ENCODE results near the gene RHEB. TPM values are rescaled to one million over a fixed set of nuclear protein-coding genes. Genes with fewer than 3 reads are reported as not detected.

Gene RHEB
- total RNA-seq, 1 donor from 2014 or later, result 71.7 TPM

DNA sequence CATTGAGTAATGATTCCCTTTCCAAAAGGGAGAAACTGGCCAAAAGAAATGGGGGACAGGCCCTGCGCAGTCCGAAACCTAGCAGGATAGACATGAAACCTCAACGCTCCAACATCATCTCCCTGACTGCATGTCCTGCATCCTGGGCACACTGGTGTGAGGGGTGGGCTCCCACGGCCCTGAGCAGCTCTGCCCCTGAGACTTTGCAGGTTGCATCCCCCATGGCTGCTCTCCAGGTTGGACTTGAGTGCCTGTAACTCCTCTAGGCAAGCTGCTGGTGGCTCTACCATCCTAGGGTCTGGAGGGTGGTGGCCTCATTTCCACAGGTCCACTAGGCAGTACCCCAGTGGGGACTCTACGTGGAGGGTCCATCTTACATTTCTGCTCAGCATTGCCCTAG, 63.4 kb downstream of the RHEB start:
- H3K27ac Mint-ChIP-seq, result no peak overlapping the region
- H3K4me3 Mint-ChIP-seq (ENCODE audit: low read depth), result no peak overlapping the region
- no peak for DNase-seq (ENCODE audit: low spot score, unreplicated experiment)
- H3K27me3 Mint-ChIP-seq, result peaks cover 25% of the 10 kb centered on the region
- H3K4me1 Mint-ChIP-seq (ENCODE audit: low read depth), result peaks cover 16% of the 10 kb centered on the region
- peaks cover 6% of the 10 kb centered on the region for H3K9me3 Mint-ChIP-seq (ENCODE audit: low read depth)
- no peaks in the 10 kb centered on the region for H3K36me3 Mint-ChIP-seq (ENCODE audit: insufficient read depth)
- TF ChIP-seq, protein P1, sequence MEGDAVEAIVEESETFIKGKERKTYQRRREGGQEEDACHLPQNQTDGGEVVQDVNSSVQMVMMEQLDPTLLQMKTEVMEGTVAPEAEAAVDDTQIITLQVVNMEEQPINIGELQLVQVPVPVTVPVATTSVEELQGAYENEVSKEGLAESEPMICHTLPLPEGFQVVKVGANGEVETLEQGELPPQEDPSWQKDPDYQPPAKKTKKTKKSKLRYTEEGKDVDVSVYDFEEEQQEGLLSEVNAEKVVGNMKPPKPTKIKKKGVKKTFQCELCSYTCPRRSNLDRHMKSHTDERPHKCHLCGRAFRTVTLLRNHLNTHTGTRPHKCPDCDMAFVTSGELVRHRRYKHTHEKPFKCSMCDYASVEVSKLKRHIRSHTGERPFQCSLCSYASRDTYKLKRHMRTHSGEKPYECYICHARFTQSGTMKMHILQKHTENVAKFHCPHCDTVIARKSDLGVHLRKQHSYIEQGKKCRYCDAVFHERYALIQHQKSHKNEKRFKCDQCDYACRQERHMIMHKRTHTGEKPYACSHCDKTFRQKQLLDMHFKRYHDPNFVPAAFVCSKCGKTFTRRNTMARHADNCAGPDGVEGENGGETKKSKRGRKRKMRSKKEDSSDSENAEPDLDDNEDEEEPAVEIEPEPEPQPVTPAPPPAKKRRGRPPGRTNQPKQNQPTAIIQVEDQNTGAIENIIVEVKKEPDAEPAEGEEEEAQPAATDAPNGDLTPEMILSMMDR (IDR thresholded peaks at IDR 0.05; ENCODE audit: unreplicated experiment), result no peak

DNA sequence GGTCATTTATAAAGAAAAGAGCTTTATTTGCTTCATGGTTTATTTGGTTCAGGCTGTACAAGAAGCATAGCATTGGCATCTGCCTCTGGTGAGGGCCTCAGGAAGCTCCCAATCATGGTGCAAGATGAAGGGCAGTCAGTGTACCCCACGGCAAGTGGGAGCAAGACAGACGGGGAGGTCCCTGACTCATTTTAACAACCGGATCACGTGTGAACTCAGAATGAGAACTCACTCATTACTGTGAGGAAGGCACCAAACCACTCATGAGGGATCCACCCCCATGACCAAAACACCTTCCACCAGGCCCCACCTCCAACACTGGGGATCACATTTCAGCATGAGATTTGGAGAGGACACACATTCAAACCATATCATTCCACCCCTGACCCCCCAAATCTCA, 64.0 kb downstream of the RHEB start:
- Mint-ChIP-seq H3K36me3 (ENCODE audit: insufficient read depth) (no peaks in the 10 kb centered on the region), H3K9me3 (ENCODE audit: low read depth) (peaks cover 6% of the 10 kb centered on the region), H3K4me3 (ENCODE audit: low read depth) (no peak overlapping the region), H3K27ac (no peak overlapping the region), H3K27me3 (peaks cover 29% of the 10 kb centered on the region), H3K4me1 (ENCODE audit: low read depth) (peaks cover 14% of the 10 kb centered on the region)
- no peak for DNase-seq (ENCODE audit: low spot score, unreplicated experiment)
- TF ChIP-seq, protein P1 (IDR thresholded peaks at IDR 0.05; ENCODE audit: unreplicated experiment), result no peak

DNA sequence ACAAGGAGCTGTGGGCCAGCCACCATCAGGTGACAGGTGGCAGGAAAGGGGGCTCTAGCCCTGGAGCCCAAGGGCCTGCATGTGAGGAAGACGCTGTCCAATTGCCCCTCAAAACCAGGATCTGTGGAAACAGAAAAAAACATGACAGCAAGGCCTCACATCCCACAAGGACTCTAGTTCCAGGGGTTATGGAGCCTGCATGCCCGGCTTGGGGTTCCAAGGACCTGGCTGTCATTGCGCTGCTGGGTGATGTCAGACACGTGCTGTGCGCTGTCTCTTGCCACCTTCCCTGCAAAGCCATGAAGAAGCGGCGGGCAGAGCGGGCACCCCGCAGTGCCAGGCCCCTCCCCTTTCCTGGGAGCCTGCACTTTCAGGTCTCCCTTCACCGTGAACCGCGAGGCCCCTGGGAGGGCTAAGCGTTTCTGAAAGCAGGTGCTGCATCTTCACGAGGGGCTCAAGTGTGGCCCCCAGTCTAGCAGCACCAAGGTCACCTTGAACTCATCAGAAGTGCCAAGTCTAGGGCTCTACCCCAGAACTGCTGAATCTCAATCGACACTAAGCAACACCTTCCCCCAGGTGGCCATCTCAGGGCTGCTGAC, 64.7 kb downstream of the RHEB start:
- peaks cover 7% of the 10 kb centered on the region for H3K4me1 Mint-ChIP-seq (ENCODE audit: low read depth)
- DNase-seq (ENCODE audit: low spot score, unreplicated experiment), result no peak
- TF ChIP-seq, protein P1 (IDR thresholded peaks at IDR 0.05; ENCODE audit: unreplicated experiment), result no peak
- peaks cover 6% of the 10 kb centered on the region for H3K9me3 Mint-ChIP-seq (ENCODE audit: low read depth)
- H3K27ac Mint-ChIP-seq, result no peak overlapping the region
- H3K27me3 Mint-ChIP-seq, result peaks cover 30% of the 10 kb centered on the region
- no peak overlapping the region for H3K4me3 Mint-ChIP-seq (ENCODE audit: low read depth)
- no peaks in the 10 kb centered on the region for H3K36me3 Mint-ChIP-seq (ENCODE audit: insufficient read depth)

DNA sequence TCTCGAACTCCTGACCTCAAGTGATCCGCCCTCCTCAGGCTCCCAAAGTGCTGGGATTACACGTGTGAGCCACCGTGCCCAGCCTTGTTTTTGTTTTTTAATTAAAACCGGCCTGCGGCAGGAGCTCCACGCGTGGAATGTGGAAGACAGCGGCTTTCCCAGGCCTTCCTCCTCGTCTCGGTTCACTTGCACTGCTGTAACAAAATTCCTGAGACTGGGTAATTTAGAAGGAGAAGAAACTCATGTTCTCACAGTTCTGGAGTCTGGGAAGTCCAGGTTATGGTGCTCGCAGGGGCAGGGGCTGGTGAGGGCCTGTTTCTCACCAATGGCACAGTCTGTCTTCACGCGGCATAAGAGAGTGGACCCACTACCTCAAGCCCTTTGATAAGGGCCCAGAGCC, 65.4 kb downstream of the RHEB start:
- TF ChIP-seq, protein P1 (IDR thresholded peaks at IDR 0.05; ENCODE audit: unreplicated experiment), result no peak
- Mint-ChIP-seq H3K9me3 (ENCODE audit: low read depth) (peaks cover 6% of the 10 kb centered on the region), H3K36me3 (ENCODE audit: insufficient read depth) (no peaks in the 10 kb centered on the region), H3K4me3 (ENCODE audit: low read depth) (no peak overlapping the region), H3K27ac (no peak overlapping the region), H3K4me1 (ENCODE audit: low read depth) (peaks cover under 1% of the 10 kb centered on the region), H3K27me3 (peaks cover 37% of the 10 kb centered on the region)
- no peak for DNase-seq (ENCODE audit: low spot score, unreplicated experiment)

DNA sequence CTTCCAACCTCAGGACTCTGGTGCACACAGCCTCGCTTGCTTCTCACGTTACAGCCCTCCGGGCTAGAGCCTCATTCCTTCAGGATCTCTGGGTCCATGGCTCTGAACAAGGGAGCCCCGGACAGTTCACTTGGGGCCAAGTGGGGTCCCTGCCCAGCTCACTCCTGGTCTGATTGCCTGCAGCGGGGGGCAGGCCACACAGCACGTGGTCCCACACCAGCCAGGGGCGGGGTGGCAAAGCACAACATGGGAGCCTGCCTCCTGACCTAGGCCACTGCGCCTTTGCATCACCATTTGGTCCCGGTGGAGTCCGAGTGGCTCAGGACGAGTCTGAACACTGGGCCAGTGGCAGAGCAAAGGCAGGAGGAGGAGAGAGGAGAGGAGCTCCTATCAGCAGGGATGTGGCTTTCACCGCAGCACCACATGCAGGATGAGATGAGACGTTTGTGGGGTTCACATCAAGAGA, 66.3 kb downstream of the RHEB start:
- H3K4me3 Mint-ChIP-seq (ENCODE audit: low read depth), result no peak overlapping the region
- TF ChIP-seq, protein P1 (IDR thresholded peaks at IDR 0.05; ENCODE audit: unreplicated experiment), result no peak
- no peak for DNase-seq (ENCODE audit: low spot score, unreplicated experiment)
- H3K9me3 Mint-ChIP-seq (ENCODE audit: low read depth), result peaks cover 6% of the 10 kb centered on the region
- no peak overlapping the region for H3K27ac Mint-ChIP-seq
- no peaks in the 10 kb centered on the region for H3K4me1 Mint-ChIP-seq (ENCODE audit: low read depth)
- H3K36me3 Mint-ChIP-seq (ENCODE audit: insufficient read depth), result no peaks in the 10 kb centered on the region
- H3K27me3 Mint-ChIP-seq, result peaks cover 37% of the 10 kb centered on the region
